GM21619 (cell line): Measurements from ENCODE around the gene PIM3.

Experiments
- ATAC-seq: cut with Tn5 transposase; IDR thresholded peaks from one replicate; pipeline ENCODE4 v1.9.1; 2021; ENCODE audit not compliant: unreplicated experiment

Gene PIM3

GRCh38 chr22:49927483-49928184 lies 32.9 kb upstream of the PIM3 start:
- no peak for ATAC-seq

GRCh38 chr22:49928185-49928495 lies 32.4 kb upstream of the PIM3 start:
- ATAC-seq = no peak

- ATAC-seq = no peak
Observed at GRCh38 chr22:49928555-49929210, 31.9 kb upstream of the PIM3 start.

GRCh38 chr22:49929211-49929979 lies 31.2 kb upstream of the PIM3 start:
- ATAC-seq = no peak

GRCh38 chr22:49929994-49930575 lies 30.5 kb upstream of the PIM3 start:
- ATAC-seq = no peak

- no peak for ATAC-seq
Observed at GRCh38 chr22:49930596-49931412, 29.8 kb upstream of the PIM3 start.

GRCh38 chr22:49933236-49934159 lies 27.1 kb upstream of the PIM3 start:
- no peak for ATAC-seq

GRCh38 chr22:49934160-49934890 lies 26.2 kb upstream of the PIM3 start:
- no peak for ATAC-seq

- ATAC-seq = no peak
Observed at GRCh38 chr22:49934891-49935557, 25.5 kb upstream of the PIM3 start.

GRCh38 chr22:49935561-49935960 lies 25.0 kb upstream of the PIM3 start:
- no peak for ATAC-seq

GRCh38 chr22:49936018-49936972 lies 24.3 kb upstream of the PIM3 start:
- ATAC-seq = peak; percentile 63

- no peak for ATAC-seq
Observed at GRCh38 chr22:49936973-49937757, 23.4 kb upstream of the PIM3 start.

GRCh38 chr22:49937758-49938564 lies 22.6 kb upstream of the PIM3 start:
- no peak for ATAC-seq

- no peak for ATAC-seq
Observed at GRCh38 chr22:49938565-49939136, 21.9 kb upstream of the PIM3 start.

- ATAC-seq = no peak
Observed at GRCh38 chr22:49941507-49942316, 18.9 kb upstream of the PIM3 start.
